ENCODE results near the gene DCST1.
A peak's percentile ranks its signal among the peaks of the same experiment; 100 is the strongest.

Gene DCST1

GRCh38 chr1:155014709-155015508, 18.7 kb upstream of the DCST1 start:
- DNase-seq (ENCODE audit: low spot score): no peak

- no peak for DNase-seq (ENCODE audit: low spot score)
Observed at GRCh38 chr1:155015527-155016230, 17.9 kb upstream of the DCST1 start.

- no peak for DNase-seq (ENCODE audit: low spot score)
Observed at GRCh38 chr1:155016231-155016831, 17.3 kb upstream of the DCST1 start.

GRCh38 chr1:155017041-155017945, 16.3 kb upstream of the DCST1 start:
- DNase-seq (ENCODE audit: low spot score): peak; percentile 90

GRCh38 chr1:155017946-155018316, 15.7 kb upstream of the DCST1 start:
- no peak for DNase-seq (ENCODE audit: low spot score)

- DNase-seq (ENCODE audit: low spot score): no peak
Observed at GRCh38 chr1:155018617-155019348, 14.8 kb upstream of the DCST1 start.

GRCh38 chr1:155019377-155020245, 14.0 kb upstream of the DCST1 start:
- DNase-seq (ENCODE audit: low spot score): no peak

GRCh38 chr1:155022136-155022926, 11.3 kb upstream of the DCST1 start:
- DNase-seq (ENCODE audit: low spot score): no peak

- no peak for DNase-seq (ENCODE audit: low spot score)
Observed at GRCh38 chr1:155022927-155023236, 10.7 kb upstream of the DCST1 start.

GRCh38 chr1:155023627-155024026, 10.0 kb upstream of the DCST1 start:
- no peak for DNase-seq (ENCODE audit: low spot score)

GRCh38 chr1:155024315-155024714, 9.3 kb upstream of the DCST1 start:
- DNase-seq (ENCODE audit: low spot score): no peak

GRCh38 chr1:155026154-155026553, 7.5 kb upstream of the DCST1 start:
- DNase-seq (ENCODE audit: low spot score): no peak

- no peak for DNase-seq (ENCODE audit: low spot score)
Observed at GRCh38 chr1:155026588-155026987, 7.0 kb upstream of the DCST1 start.

GRCh38 chr1:155029513-155030242, 3.9 kb upstream of the DCST1 start:
- no peak for DNase-seq (ENCODE audit: low spot score)

GRCh38 chr1:155030243-155030795, 3.3 kb upstream of the DCST1 start:
- no peak for DNase-seq (ENCODE audit: low spot score)

GRCh38 chr1:155030899-155031298, 2.7 kb upstream of the DCST1 start:
- DNase-seq (ENCODE audit: low spot score): no peak

- no peak for DNase-seq (ENCODE audit: low spot score)
Observed at GRCh38 chr1:155032886-155033285, 738 bp upstream of the DCST1 start.

GRCh38 chr1:155034318-155035208, 939 bp downstream of the DCST1 start:
- DNase-seq (ENCODE audit: low spot score): no peak

Data from HuH-7 (cell line).